Lung (tissue), 12 donors: ENCODE data around the gene CTSZ. TPM values are rescaled to one million over a fixed set of nuclear protein-coding genes. Genes with fewer than 3 reads are reported as not detected.

Source experiments
- ATAC-seq: fragments of 200-7000 bp; cut with Tn5 transposase; one replicate; pipeline ENCODE4 v1.9.1; 2020; ENCODE audit warnings: moderate number of reproducible peaks; ENCODE audit not compliant: insufficient read depth, low FRiP score
- DNase-seq, 3 donors: peaks; one replicate each; pipeline ENCODE4 v3.0.0-alpha.2; 2013 to 2017
- H3K27ac ChIP-seq, 2 donors: one replicate each; pipeline ENCODE4 v1.5.1; 2013; ENCODE audit warnings: mild to moderate bottlenecking in 2 of 2, moderate library complexity in 2 of 2, control low read depth in 1 of 2, inconsistent platforms in 1 of 2, low read depth in 1 of 2, low read length in 1 of 2
- H3K27me3 ChIP-seq, 3 donors: one replicate each; pipeline ENCODE4 v1.5.1; 2013; ENCODE audit warnings: low read length in 2 of 3; ENCODE audit not compliant: control insufficient read depth in 3 of 3, insufficient read depth in 3 of 3
- H3K36me3 ChIP-seq, 4 donors: one replicate each; pipeline ENCODE4 v1.5.1; 2013; ENCODE audit warnings: low read length in 4 of 4, mild to moderate bottlenecking in 1 of 4, moderate library complexity in 1 of 4; ENCODE audit not compliant: control insufficient read depth in 4 of 4, insufficient read depth in 4 of 4
- H3K4me1 ChIP-seq, 5 donors: one replicate each; pipeline ENCODE4 v1.5.1; 2013; ENCODE audit warnings: low read length in 5 of 5, mild to moderate bottlenecking in 2 of 5, moderate library complexity in 1 of 5; ENCODE audit not compliant: control insufficient read depth in 5 of 5, insufficient read depth in 5 of 5
- H3K4me3 ChIP-seq: one replicate; pipeline ENCODE4 v1.5.1; 2013; ENCODE audit warnings: mild to moderate bottlenecking, control low read depth, moderate library complexity
- H3K9ac ChIP-seq, 2 donors: one replicate each; pipeline ENCODE4 v1.5.1; 2013; ENCODE audit warnings: low read length in 2 of 2, control low read depth in 1 of 2; ENCODE audit not compliant: insufficient read depth in 1 of 2
- H3K9me3 ChIP-seq, 4 donors: one replicate each; pipeline ENCODE4 v1.5.1; 2013; ENCODE audit warnings: low read length in 3 of 4, mild to moderate bottlenecking in 1 of 4, moderate library complexity in 1 of 4; ENCODE audit not compliant: control insufficient read depth in 4 of 4, insufficient read depth in 3 of 4
- WGBS, 2 donors: extraction: QIAGEN DNeasy Blood & Tissue Kit; methylation state at CpG; one replicate each; pipeline ENCODE4 v1.1.7; 2013; 5-methylcytosine and 5-hydroxymethylcytosine counted together
- polyA plus RNA-seq, 2 donors: library from polyadenylated mRNA; stranded (reverse); fragments of 200-250 nt; gene quantifications; one replicate each; pipeline ENCODE4 v1.2.1, GENCODE V29; 2013
- total RNA-seq, 2 donors: library from RNA; depleted of rRNA in 1 of 2; stranded (reverse); fragments of >200 nt in 1 of 2; gene quantifications; one replicate each; pipeline ENCODE4 v1.2.1, GENCODE V29; 2014 to 2021
- TF ChIP-seq, protein P1 (sequence below): IDR thresholded peaks from 2 replicates; pipeline ENCODE4 v1.5.1; 2012; ENCODE audit warnings: mild to moderate bottlenecking; ENCODE audit errors: control extremely low read depth, extremely low read depth
- donor health status: control.
- donor health status: control.
- donor health status: Bipolar disorder and iron deficiency.
- donor health status: healthy.
- donor health status: DM: yes; HTN: yes; CAD: no.

The CTSZ gene
- total and polyA plus RNA-seq, 4 donors: 105 to 558 (median 291) TPM

DNA sequence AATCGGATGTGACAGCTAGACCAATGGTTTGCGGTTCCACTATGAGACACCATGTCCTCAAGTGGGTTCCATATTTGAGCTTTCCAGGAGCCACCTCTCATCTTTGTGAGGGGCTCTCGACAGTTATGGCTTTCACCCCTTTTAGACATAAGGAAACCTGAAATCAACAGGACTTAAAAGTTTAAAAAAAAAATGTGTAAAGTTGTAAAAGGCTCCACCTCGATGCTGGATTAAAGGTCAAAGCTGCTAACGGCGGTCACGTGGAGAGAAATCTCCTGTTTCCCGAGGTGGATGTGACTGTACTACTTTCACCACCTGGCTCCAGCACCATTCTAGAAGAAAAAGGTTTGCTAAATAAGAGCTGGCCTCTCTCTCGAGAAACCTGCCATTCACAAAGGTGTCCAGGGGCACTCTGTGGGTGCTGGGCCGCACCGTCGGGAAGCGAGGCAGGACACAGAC lies 24.5 kb upstream of the CTSZ start:
- ATAC-seq (no peak), DNase-seq (no peak)
- TF ChIP-seq, protein P1, sequence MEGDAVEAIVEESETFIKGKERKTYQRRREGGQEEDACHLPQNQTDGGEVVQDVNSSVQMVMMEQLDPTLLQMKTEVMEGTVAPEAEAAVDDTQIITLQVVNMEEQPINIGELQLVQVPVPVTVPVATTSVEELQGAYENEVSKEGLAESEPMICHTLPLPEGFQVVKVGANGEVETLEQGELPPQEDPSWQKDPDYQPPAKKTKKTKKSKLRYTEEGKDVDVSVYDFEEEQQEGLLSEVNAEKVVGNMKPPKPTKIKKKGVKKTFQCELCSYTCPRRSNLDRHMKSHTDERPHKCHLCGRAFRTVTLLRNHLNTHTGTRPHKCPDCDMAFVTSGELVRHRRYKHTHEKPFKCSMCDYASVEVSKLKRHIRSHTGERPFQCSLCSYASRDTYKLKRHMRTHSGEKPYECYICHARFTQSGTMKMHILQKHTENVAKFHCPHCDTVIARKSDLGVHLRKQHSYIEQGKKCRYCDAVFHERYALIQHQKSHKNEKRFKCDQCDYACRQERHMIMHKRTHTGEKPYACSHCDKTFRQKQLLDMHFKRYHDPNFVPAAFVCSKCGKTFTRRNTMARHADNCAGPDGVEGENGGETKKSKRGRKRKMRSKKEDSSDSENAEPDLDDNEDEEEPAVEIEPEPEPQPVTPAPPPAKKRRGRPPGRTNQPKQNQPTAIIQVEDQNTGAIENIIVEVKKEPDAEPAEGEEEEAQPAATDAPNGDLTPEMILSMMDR: no peak
- H3K9ac ChIP-seq: peak overlapping the region in 1 of 2 donors; percentile 78
- 14 to 19% methylated on average over 13 of the region's 13 CpGs for WGBS, 2 donors
- H3K9me3 ChIP-seq: no peaks in the 10 kb centered on the region
- peak overlapping the region; percentile 97 to 98 for H3K27ac ChIP-seq
- no peaks in the 10 kb centered on the region for H3K27me3 ChIP-seq
- peak overlapping the region; percentile 93 for H3K4me3 ChIP-seq
- H3K4me1 ChIP-seq: peaks cover 0 to 27% (median 13%) of the 10 kb centered on the region in 5 donors
- H3K36me3 ChIP-seq: peaks cover 14 to 25% (median 23%) of the 10 kb centered on the region in 4 donors

DNA sequence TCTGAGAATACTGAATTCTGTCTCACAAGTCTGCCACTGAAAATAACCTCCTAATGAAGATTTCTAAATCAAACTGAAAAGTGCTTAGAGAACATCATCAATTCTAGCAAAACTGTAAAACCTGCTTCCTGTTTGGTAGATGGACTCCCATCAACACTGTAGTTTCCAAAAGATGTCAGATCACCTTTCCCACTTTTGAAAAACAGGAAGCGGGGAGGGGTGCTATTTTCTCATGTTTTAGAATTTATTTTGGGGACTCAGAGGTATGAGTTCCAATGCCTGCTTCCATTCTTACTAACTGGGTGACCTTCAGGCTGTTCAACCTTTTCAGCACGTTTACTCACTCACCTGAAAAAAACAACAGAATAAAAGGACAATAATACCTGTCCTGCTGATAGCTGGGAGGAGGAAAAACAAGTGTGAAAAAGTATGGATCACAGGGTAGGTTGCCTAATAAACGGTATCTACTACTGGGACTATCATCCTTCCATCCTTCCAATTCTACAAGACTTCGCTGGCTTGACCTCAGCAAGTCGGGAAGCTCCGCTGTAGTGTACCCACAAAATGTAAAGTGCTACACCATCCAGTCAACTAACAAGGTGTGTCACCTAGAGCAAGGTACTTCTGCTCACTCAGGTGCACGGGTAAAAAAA lies 24.0 kb upstream of the CTSZ start:
- Histone ChIP-seq H3K4me3 (peak overlapping the region; percentile 93), H3K4me1 (peaks cover 0 to 27% (median 13%) of the 10 kb centered on the region in 5 donors), H3K9ac (peak overlapping the region in 1 of 2 donors; percentile 64), H3K27me3 (no peaks in the 10 kb centered on the region), H3K27ac (no peak overlapping the region), H3K9me3 (no peaks in the 10 kb centered on the region), H3K36me3 (peaks cover 11 to 21% (median 19%) of the 10 kb centered on the region in 4 donors)
- WGBS, 2 donors: 63 to 77% methylated on average over 7 of the region's 7 CpGs
- DNase-seq (no peak), ATAC-seq (no peak)
- TF ChIP-seq, protein P1: no peak

DNA sequence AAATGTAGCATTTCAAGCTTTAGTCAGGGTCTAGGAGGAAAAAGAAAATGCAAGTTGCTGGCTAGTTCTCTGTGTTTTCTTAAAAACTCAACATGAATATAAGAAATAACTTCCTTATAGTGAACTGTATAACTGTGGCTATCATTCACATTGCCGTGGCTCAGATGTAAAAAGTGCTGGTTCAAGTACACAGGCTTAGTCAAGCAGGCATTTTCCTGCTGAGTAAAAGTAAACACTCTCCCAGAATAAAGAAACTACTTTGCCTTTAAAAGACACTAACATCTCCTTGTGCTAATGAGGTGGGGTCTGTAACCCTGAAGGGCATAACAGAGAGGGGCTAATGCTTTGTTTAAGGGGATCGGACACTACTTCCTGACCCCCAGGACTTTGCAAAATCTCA lies 21.8 kb upstream of the CTSZ start:
- Histone ChIP-seq H3K27me3 (no peaks in the 10 kb centered on the region), H3K36me3 (peaks cover 16 to 22% (median 18%) of the 10 kb centered on the region in 4 donors), H3K4me3 (no peak overlapping the region), H3K9me3 (no peaks in the 10 kb centered on the region), H3K27ac (no peak overlapping the region), H3K9ac (no peak overlapping the region), H3K4me1 (peaks cover 0 to 27% (median 13%) of the 10 kb centered on the region in 5 donors)
- TF ChIP-seq, protein P1: no peak
- 44 to 63% methylated on average over 2 of the region's 2 CpGs for WGBS, 2 donors
- ATAC-seq: no peak
- no peak for DNase-seq
